ENCODE measurements around the gene VAT1L. TPM values are rescaled to one million over a fixed set of nuclear protein-coding genes. Genes with fewer than 3 reads are reported as not detected.

The VAT1L gene
- total RNA-seq, 1 donor: under 0.01 TPM

DNA sequence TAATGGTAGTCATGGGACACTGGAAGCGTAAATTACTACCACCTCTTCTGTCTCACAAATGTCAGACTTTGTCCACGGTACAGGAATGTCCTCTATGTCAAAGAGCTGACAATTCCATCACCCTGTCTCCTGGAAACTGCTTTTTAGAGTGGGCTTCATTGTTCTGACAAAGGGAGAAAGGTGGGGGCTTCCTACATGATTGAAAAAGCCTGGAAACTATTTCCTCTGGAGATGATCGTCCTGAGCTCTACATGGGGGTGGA, 53.1 kb downstream of the VAT1L start:
- Histone ChIP-seq H2AFZ (ENCODE audit: low read length) (no peak overlapping the region), H3K4me3 (ENCODE audit: insufficient read depth, low read length) (no peak overlapping the region), H3K36me3 (ENCODE audit: insufficient read depth, low read length) (no peaks in the 10 kb centered on the region), H4K20me1 (ENCODE audit: insufficient read depth, low read length) (no peaks in the 10 kb centered on the region), H3K27me3 (ENCODE audit: insufficient read depth, low read length) (no peaks in the 10 kb centered on the region), H3K9me3 (ENCODE audit: low read depth, low read length) (no peaks in the 10 kb centered on the region), H3K27ac (ENCODE audit: low read depth, low read length) (no peak overlapping the region), H3K4me2 (ENCODE audit: insufficient read depth, low read length) (no peak overlapping the region), H3K79me2 (ENCODE audit: insufficient read depth, low read length) (no peaks in the 10 kb centered on the region), H3K4me1 (ENCODE audit: insufficient read depth, low read length) (no peaks in the 10 kb centered on the region)
- no peak for DNase-seq (ENCODE audit: insufficient read length, low spot score, missing footprints)
- TF ChIP-seq, protein P1, sequence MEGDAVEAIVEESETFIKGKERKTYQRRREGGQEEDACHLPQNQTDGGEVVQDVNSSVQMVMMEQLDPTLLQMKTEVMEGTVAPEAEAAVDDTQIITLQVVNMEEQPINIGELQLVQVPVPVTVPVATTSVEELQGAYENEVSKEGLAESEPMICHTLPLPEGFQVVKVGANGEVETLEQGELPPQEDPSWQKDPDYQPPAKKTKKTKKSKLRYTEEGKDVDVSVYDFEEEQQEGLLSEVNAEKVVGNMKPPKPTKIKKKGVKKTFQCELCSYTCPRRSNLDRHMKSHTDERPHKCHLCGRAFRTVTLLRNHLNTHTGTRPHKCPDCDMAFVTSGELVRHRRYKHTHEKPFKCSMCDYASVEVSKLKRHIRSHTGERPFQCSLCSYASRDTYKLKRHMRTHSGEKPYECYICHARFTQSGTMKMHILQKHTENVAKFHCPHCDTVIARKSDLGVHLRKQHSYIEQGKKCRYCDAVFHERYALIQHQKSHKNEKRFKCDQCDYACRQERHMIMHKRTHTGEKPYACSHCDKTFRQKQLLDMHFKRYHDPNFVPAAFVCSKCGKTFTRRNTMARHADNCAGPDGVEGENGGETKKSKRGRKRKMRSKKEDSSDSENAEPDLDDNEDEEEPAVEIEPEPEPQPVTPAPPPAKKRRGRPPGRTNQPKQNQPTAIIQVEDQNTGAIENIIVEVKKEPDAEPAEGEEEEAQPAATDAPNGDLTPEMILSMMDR (IDR thresholded peaks at IDR 0.05; ENCODE audit: extremely low read depth, low read depth, low read length): no peak

DNA sequence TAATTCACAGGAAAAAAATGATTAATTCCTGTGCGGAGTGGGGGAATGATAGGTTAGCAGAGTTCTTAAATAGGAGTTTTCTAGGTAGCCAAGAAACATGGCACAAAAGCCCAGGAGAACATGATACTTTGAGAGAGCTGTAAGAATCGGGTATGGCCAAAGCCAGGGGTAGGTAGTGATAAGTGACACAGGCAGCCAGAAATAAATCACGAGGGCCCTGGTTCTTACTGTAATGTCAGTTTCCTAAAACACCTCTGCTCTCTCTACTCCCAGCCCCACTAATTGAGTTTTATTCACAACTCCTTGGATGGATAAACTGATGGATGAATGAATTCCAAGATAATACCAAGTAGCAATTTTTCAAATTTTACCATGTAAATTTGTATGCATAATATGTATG, 54.1 kb downstream of the VAT1L start:
- DNase-seq (ENCODE audit: insufficient read length, low spot score, missing footprints): no peak
- H2AFZ ChIP-seq (ENCODE audit: low read length): no peak overlapping the region
- no peaks in the 10 kb centered on the region for H4K20me1 ChIP-seq (ENCODE audit: insufficient read depth, low read length)
- H3K27me3 ChIP-seq (ENCODE audit: insufficient read depth, low read length): no peaks in the 10 kb centered on the region
- no peaks in the 10 kb centered on the region for H3K36me3 ChIP-seq (ENCODE audit: insufficient read depth, low read length)
- no peaks in the 10 kb centered on the region for H3K9me3 ChIP-seq (ENCODE audit: low read depth, low read length)
- no peaks in the 10 kb centered on the region for H3K4me1 ChIP-seq (ENCODE audit: insufficient read depth, low read length)
- TF ChIP-seq, protein P1 (IDR thresholded peaks at IDR 0.05; ENCODE audit: extremely low read depth, low read depth, low read length): no peak
- no peak overlapping the region for H3K4me2 ChIP-seq (ENCODE audit: insufficient read depth, low read length)
- no peak overlapping the region for H3K27ac ChIP-seq (ENCODE audit: low read depth, low read length)
- no peak overlapping the region for H3K4me3 ChIP-seq (ENCODE audit: insufficient read depth, low read length)
- no peaks in the 10 kb centered on the region for H3K79me2 ChIP-seq (ENCODE audit: insufficient read depth, low read length)

DNA sequence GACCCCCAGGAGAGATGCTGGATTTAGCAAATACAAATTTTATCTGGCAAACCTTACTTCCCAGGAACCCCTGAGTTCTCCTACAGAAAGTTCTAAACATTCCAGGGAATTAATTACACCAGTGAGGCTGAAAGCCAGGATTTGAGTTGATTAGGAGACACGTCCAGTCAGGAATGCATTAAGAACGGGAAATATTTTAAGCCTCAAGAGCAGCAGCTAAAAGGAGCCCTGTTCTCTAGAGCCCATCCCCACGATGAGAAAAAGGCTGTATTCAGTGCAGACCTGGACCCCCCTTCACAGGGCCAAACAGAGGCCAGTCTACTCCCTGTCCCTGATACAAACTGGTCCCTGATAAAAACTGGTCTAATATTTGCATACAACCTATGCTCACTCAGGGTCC, 55.0 kb downstream of the VAT1L start:
- Histone ChIP-seq H3K36me3 (ENCODE audit: insufficient read depth, low read length) (no peaks in the 10 kb centered on the region), H3K9me3 (ENCODE audit: low read depth, low read length) (no peaks in the 10 kb centered on the region), H3K4me3 (ENCODE audit: insufficient read depth, low read length) (no peak overlapping the region), H3K4me2 (ENCODE audit: insufficient read depth, low read length) (no peak overlapping the region), H3K27ac (ENCODE audit: low read depth, low read length) (no peak overlapping the region), H2AFZ (ENCODE audit: low read length) (no peak overlapping the region), H4K20me1 (ENCODE audit: insufficient read depth, low read length) (no peaks in the 10 kb centered on the region), H3K27me3 (ENCODE audit: insufficient read depth, low read length) (no peaks in the 10 kb centered on the region), H3K79me2 (ENCODE audit: insufficient read depth, low read length) (no peaks in the 10 kb centered on the region), H3K4me1 (ENCODE audit: insufficient read depth, low read length) (no peaks in the 10 kb centered on the region)
- no peak for DNase-seq (ENCODE audit: insufficient read length, low spot score, missing footprints)
- TF ChIP-seq, protein P1 (IDR thresholded peaks at IDR 0.05; ENCODE audit: extremely low read depth, low read depth, low read length): no peak

DNA sequence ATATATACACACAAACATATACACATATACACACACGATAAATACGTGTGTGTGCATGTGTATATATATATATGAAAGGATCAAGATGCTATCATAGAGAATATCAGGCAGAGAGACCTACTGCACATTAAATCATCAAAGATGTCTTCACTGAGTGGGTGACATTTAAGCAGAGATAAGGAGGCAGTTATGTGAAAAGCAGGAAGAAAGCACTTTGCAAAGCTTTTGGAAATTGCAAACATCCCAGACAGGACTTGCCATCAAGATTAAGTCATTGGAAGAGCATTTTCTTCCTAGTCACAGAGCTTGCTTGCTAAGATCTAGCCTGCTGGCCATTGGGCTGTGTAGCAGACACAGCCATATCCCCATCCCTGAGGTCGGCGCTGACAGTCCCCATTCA, 56.4 kb downstream of the VAT1L start:
- H4K20me1 ChIP-seq (ENCODE audit: insufficient read depth, low read length): no peaks in the 10 kb centered on the region
- no peaks in the 10 kb centered on the region for H3K36me3 ChIP-seq (ENCODE audit: insufficient read depth, low read length)
- DNase-seq (ENCODE audit: insufficient read length, low spot score, missing footprints): no peak
- H3K27me3 ChIP-seq (ENCODE audit: insufficient read depth, low read length): no peaks in the 10 kb centered on the region
- no peaks in the 10 kb centered on the region for H3K79me2 ChIP-seq (ENCODE audit: insufficient read depth, low read length)
- H3K4me1 ChIP-seq (ENCODE audit: insufficient read depth, low read length): no peaks in the 10 kb centered on the region
- no peak overlapping the region for H3K4me2 ChIP-seq (ENCODE audit: insufficient read depth, low read length)
- H3K9me3 ChIP-seq (ENCODE audit: low read depth, low read length): no peaks in the 10 kb centered on the region
- no peak overlapping the region for H3K4me3 ChIP-seq (ENCODE audit: insufficient read depth, low read length)
- TF ChIP-seq, protein P1 (IDR thresholded peaks at IDR 0.05; ENCODE audit: extremely low read depth, low read depth, low read length): no peak
- H3K27ac ChIP-seq (ENCODE audit: low read depth, low read length): no peak overlapping the region
- no peak overlapping the region for H2AFZ ChIP-seq (ENCODE audit: low read length)
